Measurements from ENCODE around the gene OTOF. TPM values are rescaled to one million over a fixed set of nuclear protein-coding genes. Genes with fewer than 3 reads are reported as not detected.
A peak's percentile ranks its signal among the peaks of the same experiment; 100 is the strongest.

The OTOF gene
- total and polyA plus RNA-seq, 2 donors (not counting 1 experiment from before 2014, with no cell fraction given), result not detected

DNA sequence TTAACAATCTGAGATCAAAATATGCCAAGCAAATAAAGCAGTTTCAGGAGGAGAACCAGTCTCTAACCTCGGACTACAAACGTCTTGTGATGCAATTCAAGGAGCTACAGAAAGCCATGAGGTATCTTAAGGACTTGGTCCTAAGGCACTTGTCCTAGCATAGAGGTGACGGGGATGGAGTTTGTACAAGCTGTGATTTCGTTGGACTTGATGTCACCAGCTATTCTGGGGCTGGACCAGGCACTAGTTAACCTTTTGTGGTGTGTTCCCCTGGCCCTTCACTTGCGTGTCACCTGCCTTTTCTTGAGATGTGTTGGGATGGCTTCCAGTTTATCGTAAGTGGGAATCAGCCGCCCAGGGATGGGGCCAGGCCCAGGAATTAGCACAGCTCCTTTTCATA, 33.7 kb downstream of the OTOF start:
- Histone ChIP-seq H3K36me3 (ENCODE audit: control insufficient read depth, insufficient read depth, low read length) (no peaks in the 10 kb centered on the region), H3K27ac (ENCODE audit: insufficient read depth, low read length) (no peak overlapping the region), H3K4me3 (replicated peaks in 1 of 4; ENCODE audit: control extremely low read depth in 1 of 4, insufficient read depth in 1 of 4, low read depth in 3 of 4, low read length in 4 of 4) (no peak overlapping the region), H3K79me2 (ENCODE audit: control insufficient read depth, insufficient read depth, low read length) (no peaks in the 10 kb centered on the region), H4K20me1 (ENCODE audit: control insufficient read depth, extremely low read depth, insufficient read depth, low read length) (no peaks in the 10 kb centered on the region), H3K27me3 (ENCODE audit: control insufficient read depth, insufficient read depth, low read length) (no peaks in the 10 kb centered on the region), H3K4me2 (ENCODE audit: extremely low read depth, insufficient read depth, low read length) (no peak overlapping the region), H3K4me1 (ENCODE audit: control insufficient read depth, extremely low read depth, insufficient read depth, low read length) (no peaks in the 10 kb centered on the region), H3K9ac (ENCODE audit: insufficient read depth, low read length) (no peak overlapping the region), H3K9me3 (ENCODE audit: control insufficient read depth, insufficient read depth, low read depth, low read length) (no peaks in the 10 kb centered on the region), H2AFZ (ENCODE audit: low read length) (no peak overlapping the region)
- no peak for TF ChIP-seq EZH2 (IDR thresholded peaks at IDR 0.05; ENCODE audit: low read length, missing control alignments)
- TF ChIP-seq, protein P1, sequence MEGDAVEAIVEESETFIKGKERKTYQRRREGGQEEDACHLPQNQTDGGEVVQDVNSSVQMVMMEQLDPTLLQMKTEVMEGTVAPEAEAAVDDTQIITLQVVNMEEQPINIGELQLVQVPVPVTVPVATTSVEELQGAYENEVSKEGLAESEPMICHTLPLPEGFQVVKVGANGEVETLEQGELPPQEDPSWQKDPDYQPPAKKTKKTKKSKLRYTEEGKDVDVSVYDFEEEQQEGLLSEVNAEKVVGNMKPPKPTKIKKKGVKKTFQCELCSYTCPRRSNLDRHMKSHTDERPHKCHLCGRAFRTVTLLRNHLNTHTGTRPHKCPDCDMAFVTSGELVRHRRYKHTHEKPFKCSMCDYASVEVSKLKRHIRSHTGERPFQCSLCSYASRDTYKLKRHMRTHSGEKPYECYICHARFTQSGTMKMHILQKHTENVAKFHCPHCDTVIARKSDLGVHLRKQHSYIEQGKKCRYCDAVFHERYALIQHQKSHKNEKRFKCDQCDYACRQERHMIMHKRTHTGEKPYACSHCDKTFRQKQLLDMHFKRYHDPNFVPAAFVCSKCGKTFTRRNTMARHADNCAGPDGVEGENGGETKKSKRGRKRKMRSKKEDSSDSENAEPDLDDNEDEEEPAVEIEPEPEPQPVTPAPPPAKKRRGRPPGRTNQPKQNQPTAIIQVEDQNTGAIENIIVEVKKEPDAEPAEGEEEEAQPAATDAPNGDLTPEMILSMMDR (conservative IDR thresholded peaks at IDR 0.05 in 1 of 2, IDR thresholded peaks at IDR 0.05 in 1 of 2; ENCODE audit: low read depth in 1 of 2, low read length in 2 of 2), result no peak
- DNase-seq (ENCODE audit: low read depth in 2 of 2), result no peak

DNA sequence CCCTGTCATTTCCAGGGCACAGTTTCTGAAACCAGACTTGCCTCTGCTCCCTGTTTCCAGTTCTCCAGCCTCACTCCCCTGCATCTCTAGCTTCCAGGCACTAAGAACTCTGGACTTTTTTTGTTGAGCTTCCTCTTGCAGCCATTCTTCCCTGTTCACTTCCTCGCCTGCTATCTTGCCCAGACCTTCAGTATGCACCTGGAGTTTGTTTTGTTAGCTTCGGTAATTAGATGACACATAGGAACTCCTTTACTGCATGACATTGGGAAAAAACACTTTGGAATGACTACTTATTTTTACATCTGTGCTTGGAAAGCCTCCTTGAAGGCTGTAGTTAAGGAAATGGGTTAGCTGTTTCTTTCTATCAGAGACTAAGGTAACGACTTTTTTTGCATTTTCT, 35.2 kb downstream of the OTOF start:
- H3K9ac ChIP-seq (ENCODE audit: insufficient read depth, low read length), result no peak overlapping the region
- H3K4me2 ChIP-seq (ENCODE audit: extremely low read depth, insufficient read depth, low read length), result no peak overlapping the region
- H2AFZ ChIP-seq (ENCODE audit: low read length), result no peak overlapping the region
- no peaks in the 10 kb centered on the region for H4K20me1 ChIP-seq (ENCODE audit: control insufficient read depth, extremely low read depth, insufficient read depth, low read length)
- H3K27ac ChIP-seq (ENCODE audit: insufficient read depth, low read length), result no peak overlapping the region
- no peaks in the 10 kb centered on the region for H3K9me3 ChIP-seq (ENCODE audit: control insufficient read depth, insufficient read depth, low read depth, low read length)
- H3K27me3 ChIP-seq (ENCODE audit: control insufficient read depth, insufficient read depth, low read length), result peaks cover 2% of the 10 kb centered on the region
- peak in 1 of 2 donors; percentile 19 for DNase-seq (ENCODE audit: low read depth in 2 of 2)
- H3K4me3 ChIP-seq (replicated peaks in 1 of 4; ENCODE audit: control extremely low read depth in 1 of 4, insufficient read depth in 1 of 4, low read depth in 3 of 4, low read length in 4 of 4), result no peak overlapping the region
- no peaks in the 10 kb centered on the region for H3K36me3 ChIP-seq (ENCODE audit: control insufficient read depth, insufficient read depth, low read length)
- TF ChIP-seq, protein P1 (conservative IDR thresholded peaks at IDR 0.05 in 1 of 2, IDR thresholded peaks at IDR 0.05 in 1 of 2; ENCODE audit: low read depth in 1 of 2, low read length in 2 of 2), result no peak
- TF ChIP-seq EZH2 (IDR thresholded peaks at IDR 0.05; ENCODE audit: low read length, missing control alignments), result no peak
- H3K79me2 ChIP-seq (ENCODE audit: control insufficient read depth, insufficient read depth, low read length), result no peaks in the 10 kb centered on the region
- H3K4me1 ChIP-seq (ENCODE audit: control insufficient read depth, extremely low read depth, insufficient read depth, low read length), result no peaks in the 10 kb centered on the region

DNA sequence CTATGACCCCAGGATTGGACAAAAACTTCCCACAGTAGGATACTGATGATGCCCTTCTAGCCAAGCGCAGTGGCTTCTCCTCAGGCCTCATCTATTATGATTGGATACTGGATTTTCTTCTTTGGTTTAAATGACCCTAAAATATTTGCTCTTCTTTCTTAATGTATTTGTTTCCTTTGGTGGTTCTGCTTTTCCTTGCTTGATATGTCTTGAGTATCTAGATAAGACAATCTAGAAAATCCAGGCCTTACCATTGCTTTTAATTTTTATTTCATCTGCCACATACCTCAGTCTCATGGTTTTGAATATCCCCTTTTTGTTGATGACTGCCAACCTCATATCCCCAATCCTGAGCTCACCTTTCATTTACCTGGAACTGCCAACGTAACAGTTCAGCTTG, 35.6 kb downstream of the OTOF start:
- no peak overlapping the region for H2AFZ ChIP-seq (ENCODE audit: low read length)
- H3K9ac ChIP-seq (ENCODE audit: insufficient read depth, low read length), result no peak overlapping the region
- H3K4me1 ChIP-seq (ENCODE audit: control insufficient read depth, extremely low read depth, insufficient read depth, low read length), result no peaks in the 10 kb centered on the region
- no peak overlapping the region for H3K27ac ChIP-seq (ENCODE audit: insufficient read depth, low read length)
- H3K4me3 ChIP-seq (replicated peaks in 1 of 4; ENCODE audit: control extremely low read depth in 1 of 4, insufficient read depth in 1 of 4, low read depth in 3 of 4, low read length in 4 of 4), result no peak overlapping the region
- no peaks in the 10 kb centered on the region for H3K9me3 ChIP-seq (ENCODE audit: control insufficient read depth, insufficient read depth, low read depth, low read length)
- no peak for DNase-seq (ENCODE audit: low read depth in 2 of 2)
- TF ChIP-seq EZH2 (IDR thresholded peaks at IDR 0.05; ENCODE audit: low read length, missing control alignments), result no peak
- TF ChIP-seq, protein P1 (conservative IDR thresholded peaks at IDR 0.05 in 1 of 2, IDR thresholded peaks at IDR 0.05 in 1 of 2; ENCODE audit: low read depth in 1 of 2, low read length in 2 of 2), result no peak
- peaks cover 2% of the 10 kb centered on the region for H3K27me3 ChIP-seq (ENCODE audit: control insufficient read depth, insufficient read depth, low read length)
- H3K79me2 ChIP-seq (ENCODE audit: control insufficient read depth, insufficient read depth, low read length), result no peaks in the 10 kb centered on the region
- H3K4me2 ChIP-seq (ENCODE audit: extremely low read depth, insufficient read depth, low read length), result no peak overlapping the region
- H3K36me3 ChIP-seq (ENCODE audit: control insufficient read depth, insufficient read depth, low read length), result no peaks in the 10 kb centered on the region
- no peaks in the 10 kb centered on the region for H4K20me1 ChIP-seq (ENCODE audit: control insufficient read depth, extremely low read depth, insufficient read depth, low read length)
